GM12892 (cell line): ENCODE data around the gene RRAD.

Experiments
- POLR2A ChIP-seq: IDR thresholded peaks from 2 replicates; pipeline ENCODE4 v1.6.1; 2011; ENCODE audit warnings: low read depth, low read length, control low read depth
- TAF1 ChIP-seq: IDR thresholded peaks from 2 replicates; pipeline ENCODE4 v1.6.1; 2011; ENCODE audit warnings: low read depth, mild to moderate bottlenecking, control low read depth, low read length, borderline replicate concordance

DNA sequence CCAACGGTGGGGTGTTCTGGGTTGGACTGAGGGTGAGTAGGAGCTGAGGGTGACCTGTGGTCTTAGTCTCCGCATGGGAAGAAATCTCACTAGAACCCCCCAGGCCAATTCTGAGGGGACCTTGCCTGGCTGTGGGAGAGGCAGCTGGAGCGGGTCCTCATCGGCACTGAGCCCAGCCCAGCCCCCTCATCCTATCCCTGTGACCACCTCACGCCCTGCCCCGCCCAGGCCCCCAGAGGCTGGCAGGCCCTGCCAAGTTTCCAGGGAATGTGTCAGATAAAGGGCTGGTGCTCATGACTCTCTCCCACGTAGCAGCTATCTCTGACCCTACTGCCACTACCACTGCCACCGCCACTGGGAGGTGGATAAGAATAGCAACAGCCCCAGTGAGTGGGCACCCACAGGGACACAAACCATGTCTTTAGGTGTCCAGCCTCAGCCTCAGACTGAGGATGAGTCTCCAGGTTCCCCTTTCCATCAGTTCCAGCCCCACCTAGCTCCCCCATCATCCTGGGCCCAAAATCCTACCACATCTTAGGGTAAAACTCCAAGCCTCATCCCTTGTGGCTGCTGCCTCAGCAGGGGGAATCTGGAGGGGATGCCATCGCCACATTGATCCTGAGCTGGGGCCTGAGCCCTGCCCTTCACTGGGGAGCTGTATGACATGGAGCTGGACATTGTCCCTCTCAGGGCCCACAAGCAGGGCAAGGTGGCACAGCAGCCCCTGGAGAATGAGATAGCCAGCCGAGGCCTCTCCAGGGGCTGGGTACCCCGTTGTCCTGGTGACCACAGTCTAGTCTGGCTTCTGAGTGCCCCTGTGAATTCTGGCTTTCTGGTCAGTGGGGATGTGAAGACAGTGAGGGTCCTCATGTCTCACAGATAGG is 21.5 kb downstream of the RRAD start:
- TF ChIP-seq TAF1 (no peak), POLR2A (no peak)
